ENCODE measurements around the gene LAMB1.

The LAMB1 gene

DNA sequence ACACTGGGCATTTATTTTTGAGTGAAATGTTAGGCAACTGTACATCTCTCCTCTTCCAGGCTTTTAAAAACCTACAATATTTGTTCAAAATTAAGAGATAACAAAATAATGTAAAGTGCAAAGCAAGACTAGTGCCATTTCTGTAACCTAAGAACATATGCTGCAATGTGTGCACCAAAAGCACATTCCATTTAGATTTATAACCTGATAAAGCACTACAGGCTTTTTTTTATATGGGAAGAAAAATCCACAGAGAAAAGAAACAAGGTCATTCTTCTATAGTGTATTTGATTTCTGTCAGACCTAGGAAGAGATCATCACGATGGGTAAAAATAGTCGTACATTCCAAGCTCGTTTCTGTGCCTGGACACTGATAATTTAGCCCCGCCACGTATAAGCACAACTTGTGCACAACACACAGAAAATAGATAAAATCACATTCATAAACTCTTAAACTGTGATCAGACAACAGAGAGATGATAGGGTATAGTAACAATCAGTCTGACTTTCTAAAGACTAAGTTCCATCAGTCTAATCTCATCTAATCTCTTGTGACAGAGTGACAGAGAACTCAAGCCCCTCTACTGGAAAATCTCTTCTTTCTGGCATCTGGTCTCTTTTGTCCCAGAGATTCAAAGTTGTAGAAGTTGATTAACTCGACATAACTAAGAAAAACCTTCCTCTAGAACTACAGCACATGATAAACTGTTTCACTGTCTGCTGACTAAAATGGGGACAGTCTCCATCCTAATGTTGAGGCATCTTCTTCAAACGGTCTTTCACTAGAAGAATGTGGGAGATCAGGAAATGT, 6.7 kb downstream of the LAMB1 start:
- ChIA-PET POLR2A (ENCODE audit: low non-redundant PET) (no interaction called here), CTCF (interaction anchor here (0.6 kb wide), 1 partner anchor 21 kb away, joined by 3 read pairs; no protein-coding TSS in a partner anchor)
- no peak overlapping the region for H3K27ac ChIP-seq
- DNase-seq (ENCODE audit: low spot score), result no peak
- TF ChIP-seq CTCF (conservative IDR thresholded peaks at IDR 0.05; ENCODE audit: low read depth), result no peak

GRCh38 chr7:107995184-107996071, 7.5 kb downstream of the LAMB1 start:
- peak overlapping the region; percentile 73; the same call in 1 of the 2 replicates for H3K27ac ChIP-seq
- CTCF ChIA-PET, result interaction anchor here (0.5 to 0.6 kb wide), 2 partner anchors 21 to 38 kb away, joined by 3 read pairs; no protein-coding TSS in a partner anchor

GRCh38 chr7:107994421-107995030, 8.4 kb downstream of the LAMB1 start:
- ChIA-PET POLR2A (ENCODE audit: low non-redundant PET) (no interaction called here), CTCF (interaction anchor here (0.5 kb wide), 1 partner anchor 38 kb away, joined by 3 read pairs; no protein-coding TSS in a partner anchor)
- no peak overlapping the region for H3K27ac ChIP-seq
- TF ChIP-seq CTCF (conservative IDR thresholded peaks at IDR 0.05; ENCODE audit: low read depth), result no peak
- DNase-seq (ENCODE audit: low spot score), result no peak

More at GRCh38 chr7:107995184-107996071, 7.5 kb downstream of the LAMB1 start:
- POLR2A ChIA-PET (ENCODE audit: low non-redundant PET), result no interaction called here
- TF ChIP-seq CTCF (conservative IDR thresholded peaks at IDR 0.05; ENCODE audit: low read depth), result no peak
- peak; percentile 71 for DNase-seq (ENCODE audit: low spot score)

DNA sequence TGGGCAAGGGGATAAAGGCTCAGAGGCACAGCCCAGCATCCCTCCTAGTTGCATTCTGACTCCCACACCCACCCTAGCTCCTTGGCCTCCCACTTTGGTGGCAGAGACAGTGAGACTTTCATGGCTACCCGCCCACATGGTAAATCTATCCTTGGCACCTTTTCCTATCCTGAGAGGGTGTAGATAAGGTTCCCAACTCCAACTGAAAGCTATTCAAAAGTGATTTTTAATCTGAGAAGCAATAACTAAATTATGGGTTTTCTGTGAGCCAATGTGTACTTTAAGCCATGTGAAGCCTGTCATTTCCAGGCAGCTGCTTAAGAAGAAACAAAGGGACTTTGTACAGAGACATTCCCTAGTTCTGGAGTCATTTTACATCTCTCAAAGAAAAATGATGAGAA, 9.1 kb downstream of the LAMB1 start:
- TF ChIP-seq CTCF (conservative IDR thresholded peaks at IDR 0.05; ENCODE audit: low read depth), result no peak
- no peak for DNase-seq (ENCODE audit: low spot score)
- H3K27ac ChIP-seq, result no peak overlapping the region
- ChIA-PET POLR2A (ENCODE audit: low non-redundant PET) (no interaction called here), CTCF (interaction anchor here (0.8 kb wide), 1 partner anchor 12 kb away, joined by 3 read pairs; no protein-coding TSS in a partner anchor)

- DNase-seq (ENCODE audit: low spot score), result no peak
- POLR2A ChIA-PET (ENCODE audit: low non-redundant PET), result no interaction called here
- CTCF ChIA-PET, result no interaction called here
- no peak overlapping the region for H3K27ac ChIP-seq
- TF ChIP-seq CTCF (conservative IDR thresholded peaks at IDR 0.05; ENCODE audit: low read depth), result no peak
Observed at GRCh38 chr7:107989618-107990373, 13.2 kb downstream of the LAMB1 start.

Data from RWPE1 (cell line).